AG09319 (cell line): ENCODE measurements around the gene OBP2A.

Experiments
- DNase-seq: peaks from one replicate; pipeline ENCODE4 v3.0.0-alpha.2; 2010; ENCODE audit warnings: low read depth; ENCODE audit errors: extremely low read depth
- TF ChIP-seq, protein P1 (sequence below): IDR thresholded peaks from 2 replicates; pipeline ENCODE4 v1.5.1; 2011; ENCODE audit warnings: low read depth, mild to moderate bottlenecking, inconsistent platforms, low read length, moderate library complexity

The OBP2A gene

DNA sequence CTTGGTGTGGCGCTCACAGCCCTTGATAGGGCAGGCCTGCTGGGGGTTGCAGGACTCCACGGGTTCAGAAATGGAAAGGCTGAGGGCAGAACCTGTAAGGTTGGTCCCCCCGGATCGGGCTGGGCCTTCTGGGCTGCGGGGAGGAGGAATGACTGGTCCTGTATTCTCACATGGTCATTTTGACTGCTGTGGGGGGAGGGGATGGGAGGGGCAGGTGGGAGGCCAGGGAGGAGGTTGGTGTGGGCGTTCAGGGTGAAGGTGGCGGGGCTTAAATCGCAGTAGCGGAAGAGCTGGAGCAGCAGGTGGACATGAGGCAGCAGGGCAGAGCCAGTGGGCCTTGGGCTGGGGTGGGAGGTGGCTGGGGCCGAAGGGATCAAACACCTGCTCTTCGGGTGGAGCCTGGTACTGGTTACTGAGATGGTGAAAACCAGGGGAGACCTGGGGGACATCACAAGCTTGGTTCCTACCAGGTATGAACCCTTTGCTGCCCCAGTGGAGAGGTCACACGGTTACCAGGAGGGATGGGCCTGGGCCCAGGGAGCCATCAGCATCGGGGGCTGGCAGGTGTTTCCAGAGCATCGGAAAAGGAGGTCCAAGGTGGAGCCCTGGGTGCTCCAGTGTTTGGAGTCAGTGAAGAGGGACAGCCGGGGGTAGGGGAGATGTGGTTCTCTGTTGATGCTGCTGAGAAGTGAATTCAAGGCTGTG is 43.6 kb upstream of the OBP2A start:
- TF ChIP-seq, protein P1, sequence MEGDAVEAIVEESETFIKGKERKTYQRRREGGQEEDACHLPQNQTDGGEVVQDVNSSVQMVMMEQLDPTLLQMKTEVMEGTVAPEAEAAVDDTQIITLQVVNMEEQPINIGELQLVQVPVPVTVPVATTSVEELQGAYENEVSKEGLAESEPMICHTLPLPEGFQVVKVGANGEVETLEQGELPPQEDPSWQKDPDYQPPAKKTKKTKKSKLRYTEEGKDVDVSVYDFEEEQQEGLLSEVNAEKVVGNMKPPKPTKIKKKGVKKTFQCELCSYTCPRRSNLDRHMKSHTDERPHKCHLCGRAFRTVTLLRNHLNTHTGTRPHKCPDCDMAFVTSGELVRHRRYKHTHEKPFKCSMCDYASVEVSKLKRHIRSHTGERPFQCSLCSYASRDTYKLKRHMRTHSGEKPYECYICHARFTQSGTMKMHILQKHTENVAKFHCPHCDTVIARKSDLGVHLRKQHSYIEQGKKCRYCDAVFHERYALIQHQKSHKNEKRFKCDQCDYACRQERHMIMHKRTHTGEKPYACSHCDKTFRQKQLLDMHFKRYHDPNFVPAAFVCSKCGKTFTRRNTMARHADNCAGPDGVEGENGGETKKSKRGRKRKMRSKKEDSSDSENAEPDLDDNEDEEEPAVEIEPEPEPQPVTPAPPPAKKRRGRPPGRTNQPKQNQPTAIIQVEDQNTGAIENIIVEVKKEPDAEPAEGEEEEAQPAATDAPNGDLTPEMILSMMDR = no peak

DNA sequence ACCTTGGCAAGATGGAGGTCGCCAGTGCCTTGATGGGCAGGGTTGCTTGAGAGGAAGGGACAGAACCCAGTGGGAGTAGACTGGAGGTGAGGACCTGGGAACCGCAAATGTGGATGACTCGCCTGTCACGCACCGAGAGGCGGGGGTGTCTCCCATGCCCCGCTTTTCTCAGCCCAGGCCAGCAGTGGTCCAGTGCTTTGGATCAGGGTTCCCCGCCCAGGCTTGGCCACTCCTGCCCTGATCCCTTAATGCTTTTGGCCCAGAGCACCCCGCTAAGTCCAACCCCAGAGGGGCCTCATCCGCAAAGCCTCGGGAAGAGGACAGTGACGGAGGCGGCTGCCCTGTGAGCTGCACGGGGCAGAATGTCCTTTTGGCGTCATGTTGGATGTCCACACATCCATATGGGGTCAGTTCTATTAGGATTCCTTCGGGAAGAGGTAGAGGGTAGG is 43.0 kb upstream of the OBP2A start:
- TF ChIP-seq, protein P1 = no peak
- no peak for DNase-seq

More for the DNA sequence above, 43.6 kb upstream of the OBP2A start:
- DNase-seq = no peak

DNA sequence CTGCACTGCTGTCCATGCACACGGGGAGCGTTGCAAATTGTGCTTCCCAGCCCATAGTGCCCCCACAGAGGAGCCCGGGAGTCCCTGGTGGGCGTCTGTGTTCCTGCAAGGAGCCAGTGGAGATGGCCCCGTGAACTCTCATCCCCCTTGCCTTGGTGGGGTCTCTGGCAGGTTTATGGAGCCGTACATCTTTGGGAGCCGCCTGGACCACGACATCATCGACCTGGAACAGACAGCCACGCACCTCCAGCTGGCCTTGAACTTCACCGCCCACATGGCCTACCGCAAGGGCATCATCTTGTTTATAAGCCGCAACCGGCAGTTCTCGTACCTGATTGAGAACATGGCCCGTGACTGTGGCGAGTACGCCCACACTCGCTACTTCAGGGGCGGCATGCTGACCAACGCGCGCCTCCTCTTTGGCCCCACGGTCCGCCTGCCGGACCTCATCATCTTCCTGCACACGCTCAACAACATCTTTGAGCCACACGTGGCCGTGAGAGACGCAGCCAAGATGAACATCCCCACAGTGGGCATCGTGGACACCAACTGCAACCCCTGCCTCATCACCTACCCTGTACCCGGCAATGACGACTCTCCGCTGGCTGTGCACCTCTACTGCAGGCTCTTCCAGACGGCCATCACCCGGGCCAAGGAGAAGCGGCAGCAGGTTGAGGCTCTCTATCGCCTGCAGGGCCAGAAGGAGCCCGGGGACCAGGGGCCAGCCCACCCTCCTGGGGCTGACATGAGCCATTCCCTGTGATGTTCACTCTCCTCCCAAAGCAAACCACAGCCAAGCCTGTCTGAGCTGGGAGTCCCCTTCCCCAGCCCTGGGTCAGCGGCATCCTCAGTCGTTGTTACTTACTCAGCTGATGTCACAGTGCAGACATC is 42.3 kb upstream of the OBP2A start:
- TF ChIP-seq, protein P1 = no peak

DNA sequence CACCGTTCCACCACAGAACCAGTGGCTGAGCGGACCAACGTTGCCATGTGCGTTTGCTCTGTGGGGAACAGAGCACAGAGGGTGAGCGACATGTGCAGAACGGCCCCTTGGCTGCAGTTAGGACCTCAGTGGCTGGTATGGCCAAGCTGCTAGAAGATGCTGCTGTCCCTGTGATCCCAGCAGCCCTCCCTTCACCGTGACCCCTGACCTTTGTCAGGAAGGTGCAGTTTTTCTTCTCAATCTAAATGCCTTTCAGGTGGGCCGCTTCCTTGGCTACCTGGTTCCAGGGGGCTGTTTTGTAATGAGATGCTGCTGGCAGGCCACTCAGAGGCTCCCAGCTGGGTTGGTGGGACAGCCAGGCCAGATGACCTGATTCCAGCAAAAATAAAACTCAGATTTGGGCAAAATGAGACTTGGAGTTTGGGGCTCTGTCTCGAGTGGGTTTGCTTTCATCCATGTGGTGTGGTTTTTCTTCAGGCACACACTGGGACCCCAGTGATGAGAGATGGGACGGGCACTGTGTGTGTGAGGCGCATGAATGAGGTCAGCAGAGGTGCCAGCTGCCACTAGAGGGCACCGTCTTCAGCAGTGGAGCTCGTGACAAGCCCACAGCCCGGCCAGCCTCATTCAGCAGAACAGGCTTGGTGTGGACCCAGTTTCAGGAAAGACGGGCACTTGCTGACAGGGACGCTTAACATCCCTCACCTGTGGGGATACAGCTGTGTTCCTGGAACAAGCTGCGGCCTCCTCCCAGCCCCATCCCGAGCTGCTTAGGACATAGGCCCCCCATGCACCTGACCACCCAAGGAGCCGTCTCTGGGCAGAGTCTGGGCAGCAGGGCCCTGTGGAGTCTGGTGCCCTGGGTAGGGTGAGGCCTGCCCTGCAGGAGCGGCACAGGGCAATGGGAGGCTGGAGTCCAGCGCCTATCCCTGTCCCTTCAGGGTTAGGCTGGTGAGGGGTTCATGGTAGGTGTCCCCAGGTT is 41.4 kb upstream of the OBP2A start:
- DNase-seq = no peak
- TF ChIP-seq, protein P1 = peak; percentile 90

More for the DNA sequence above, 42.3 kb upstream of the OBP2A start:
- no peak for DNase-seq

DNA sequence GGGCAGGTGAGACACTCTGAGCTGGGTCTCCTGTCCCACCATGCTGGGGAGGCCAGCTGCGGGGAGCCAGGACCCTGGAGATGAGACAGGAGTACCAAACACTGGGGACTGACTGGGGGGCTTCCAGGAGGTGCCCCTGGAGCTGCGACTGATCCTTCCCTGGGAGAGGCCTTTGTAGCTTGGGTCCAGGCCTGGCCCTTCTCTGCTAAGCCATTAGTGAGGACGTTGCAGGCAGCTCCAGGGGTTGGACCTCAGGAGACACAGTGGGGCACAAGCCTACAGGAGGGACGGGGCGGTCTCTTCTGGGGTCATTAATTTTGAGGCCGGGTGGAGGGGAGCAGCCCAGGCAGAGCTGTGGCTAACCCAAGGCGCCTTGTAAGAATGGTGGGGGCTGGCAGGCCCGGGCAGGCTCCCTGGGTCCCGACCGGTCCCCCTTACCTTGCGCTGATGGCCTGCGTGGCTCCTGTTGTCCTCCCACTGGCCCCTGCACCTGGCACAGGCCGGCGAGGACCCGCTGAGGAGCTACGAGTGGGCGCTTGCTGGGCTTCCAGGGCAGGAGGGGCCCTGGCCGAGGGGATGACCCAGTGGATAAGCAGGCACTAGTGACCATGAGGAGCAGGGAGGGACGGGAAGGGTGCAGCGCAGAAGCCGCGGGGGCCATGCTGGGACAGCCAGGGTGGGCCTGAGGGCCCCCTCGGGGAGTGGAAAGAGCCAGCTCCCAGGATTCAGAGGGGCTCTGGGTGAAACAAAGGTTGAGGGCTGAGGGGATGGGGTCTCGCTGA is 40.3 kb upstream of the OBP2A start:
- DNase-seq = no peak
- TF ChIP-seq, protein P1 = no peak

DNA sequence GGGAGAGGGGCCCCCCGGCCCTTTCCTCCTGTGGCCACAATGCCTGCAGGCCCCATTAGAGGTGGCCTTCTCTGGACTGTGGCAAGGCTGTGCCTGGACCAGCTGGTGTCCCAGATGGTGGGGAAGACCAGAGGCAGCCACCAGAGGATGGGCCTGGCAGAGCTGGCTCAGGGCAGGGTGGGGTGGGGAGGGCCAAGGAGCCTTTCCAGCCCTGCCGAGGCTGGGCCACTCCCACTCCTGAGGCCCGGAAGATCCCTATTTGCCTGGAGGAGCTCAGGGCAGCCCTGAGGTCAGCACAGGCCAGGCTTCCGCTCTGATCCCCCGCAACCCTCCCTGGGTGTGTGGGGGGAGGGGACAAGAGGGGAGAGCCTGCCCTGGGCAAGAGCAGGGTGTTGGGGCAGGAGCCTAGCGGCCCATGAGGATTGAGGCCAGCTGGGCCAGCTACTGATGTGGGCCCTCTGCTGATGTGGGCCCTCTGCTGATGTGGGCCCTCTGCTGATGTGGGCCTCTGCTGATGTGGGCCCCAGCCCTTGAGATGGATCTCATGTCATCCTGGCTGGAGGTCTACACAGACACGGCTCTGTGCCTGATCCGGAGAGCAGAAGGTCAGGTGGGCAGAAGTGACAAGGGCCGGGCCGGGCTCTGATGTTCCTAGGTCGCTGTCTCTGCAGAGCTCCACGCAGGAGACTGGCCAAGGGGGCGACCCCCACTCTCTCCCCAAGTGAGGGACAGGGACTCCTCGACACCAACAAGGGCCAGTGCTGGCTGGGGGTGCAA is 39.4 kb upstream of the OBP2A start:
- TF ChIP-seq, protein P1 = no peak
- DNase-seq = no peak
